ENCODE data around the gene AKAP9. TPM values are rescaled to one million over a fixed set of nuclear protein-coding genes. Genes with fewer than 3 reads are reported as not detected.
A peak's percentile ranks its signal among the peaks of the same experiment; 100 is the strongest.
"Not testable (repeated sequence)": the region's sequence is repeated elsewhere in the genome, so short reads cannot be mapped to it uniquely, and the experiment has no call there.

AKAP9 gene
- polyA plus RNA-seq, 3 donors = 75.7 to 105 (median 88.3) TPM

- DNase-seq = peak; percentile 19
These were observed 116.7 kb downstream of the AKAP9 start for GRCh38 chr7:92057375-92057774.

DNA sequence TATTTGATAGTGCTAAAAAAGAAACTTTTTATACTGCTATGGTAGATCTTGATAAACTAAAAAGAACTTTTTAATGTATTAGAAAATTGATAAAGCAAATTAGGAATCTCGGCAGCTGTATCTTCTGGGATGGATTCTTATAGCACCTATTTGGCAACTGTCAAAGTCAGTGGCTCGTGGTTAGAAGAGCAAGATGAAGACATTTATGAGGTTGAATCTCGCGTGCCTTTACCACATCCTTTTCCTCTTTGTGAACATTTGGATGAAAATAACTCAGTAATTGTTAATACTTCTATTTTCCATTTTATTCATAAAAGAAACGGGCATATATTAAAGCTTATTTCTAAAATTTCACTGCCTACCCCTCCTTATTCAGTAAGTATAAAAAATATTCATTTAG is 117.4 kb downstream of the AKAP9 start:
- DNase-seq = no peak

- no peak for DNase-seq
These were observed 118.2 kb downstream of the AKAP9 start for GRCh38 chr7:92058899-92059298.

DNA sequence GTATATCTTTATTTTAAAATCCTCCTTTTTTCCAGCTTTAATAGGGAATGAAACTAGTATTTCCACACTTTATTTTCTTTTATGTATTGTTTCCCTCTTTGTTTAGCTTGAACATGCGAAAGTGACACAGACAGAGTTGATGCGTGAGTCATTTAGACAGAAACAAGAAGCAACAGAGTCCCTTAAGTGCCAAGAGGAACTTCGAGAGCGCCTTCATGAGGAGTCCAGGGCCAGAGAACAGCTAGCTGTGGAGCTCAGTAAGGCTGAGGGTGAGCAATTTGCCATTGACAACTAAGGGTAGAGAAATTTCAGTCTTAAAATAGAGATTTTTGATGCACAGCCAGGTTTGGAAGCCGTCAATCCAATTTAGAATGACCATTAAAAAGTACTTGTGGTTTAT is 120.5 kb downstream of the AKAP9 start:
- DNase-seq = no peak

DNA sequence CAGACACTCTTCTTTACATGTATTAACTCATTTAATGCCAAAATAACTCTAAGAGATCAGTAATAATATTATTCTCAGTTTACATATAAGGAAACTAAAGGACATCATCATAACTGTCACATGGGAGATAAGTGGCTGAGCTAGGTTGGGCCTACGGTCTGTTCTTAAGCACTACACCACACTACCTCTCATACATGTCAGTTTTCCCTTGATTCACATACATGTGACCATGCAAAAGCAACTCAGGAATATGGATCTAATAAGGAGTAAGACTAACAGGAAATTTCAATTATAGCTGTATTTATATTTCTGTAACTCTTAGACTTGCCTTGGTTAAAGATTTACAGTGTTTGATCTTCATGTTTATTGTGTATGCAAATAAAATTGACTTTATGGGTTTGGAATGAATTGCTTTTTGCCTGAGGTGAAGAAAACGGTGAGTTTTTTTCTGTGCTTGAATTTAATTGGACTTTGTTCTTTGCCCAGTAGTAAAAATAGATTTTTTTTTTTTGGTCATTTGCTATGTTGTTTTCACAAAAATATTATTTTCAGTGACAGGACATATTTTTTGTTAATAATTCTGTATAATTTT is 123.9 kb downstream of the AKAP9 start:
- DNase-seq = no peak

DNA sequence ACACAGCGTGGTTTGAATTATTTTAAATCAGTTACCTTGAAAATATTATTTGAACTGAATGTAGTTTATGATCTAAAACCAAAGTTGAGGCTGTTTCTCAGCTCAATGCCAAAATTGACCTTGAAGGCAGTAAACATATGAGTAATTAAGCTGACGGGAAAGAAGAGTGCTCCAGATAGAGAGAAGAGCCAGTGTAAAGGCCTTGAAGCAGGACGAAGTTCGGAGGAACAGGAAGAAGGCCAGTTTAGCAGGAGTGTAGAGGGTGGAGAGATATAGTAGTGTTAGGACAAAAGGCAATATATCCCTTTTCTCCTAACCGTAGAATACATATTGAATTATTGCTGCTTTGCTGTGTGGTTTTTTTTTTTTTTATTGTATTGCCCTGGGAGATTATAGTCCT is 130.4 kb downstream of the AKAP9 start:
- DNase-seq = no peak

DNA sequence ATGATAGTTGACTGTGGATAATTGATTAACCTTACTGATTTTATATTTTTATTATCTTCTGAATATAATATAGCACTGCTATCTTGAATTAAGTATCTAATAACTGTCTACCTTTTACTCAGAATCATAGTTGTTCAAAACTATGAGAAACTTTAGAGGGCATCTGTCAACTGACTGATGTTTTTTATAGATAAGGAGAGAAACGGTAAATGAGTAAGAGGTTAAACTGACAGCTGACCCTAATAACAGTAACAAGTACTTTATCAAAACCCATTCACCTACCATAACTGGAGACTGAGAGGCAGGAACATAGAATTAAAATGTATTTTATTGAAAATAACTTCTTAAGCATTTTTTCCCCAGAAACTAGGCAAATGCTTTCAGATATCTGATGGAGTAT is 131.5 kb downstream of the AKAP9 start:
- no peak for DNase-seq

DNA sequence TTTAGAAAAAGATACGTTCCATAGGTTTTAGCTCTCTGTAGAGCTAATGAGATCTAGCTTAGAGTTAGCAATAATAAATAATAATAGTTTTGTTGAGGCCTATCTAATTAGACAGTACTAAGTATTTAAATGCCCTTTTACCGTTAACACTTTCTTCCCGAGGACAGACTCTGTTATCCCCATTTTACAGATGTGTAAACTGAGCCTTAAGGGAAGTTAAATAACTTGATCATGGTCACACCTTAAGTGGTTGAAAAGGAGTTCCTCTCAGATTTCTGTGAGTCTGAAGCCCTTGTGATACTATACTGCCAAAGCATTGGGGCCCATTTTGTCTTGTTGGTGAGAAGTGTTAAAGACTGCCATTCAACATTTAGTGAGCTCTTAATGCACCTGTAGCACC is 132.0 kb downstream of the AKAP9 start:
- DNase-seq = no peak

DNA sequence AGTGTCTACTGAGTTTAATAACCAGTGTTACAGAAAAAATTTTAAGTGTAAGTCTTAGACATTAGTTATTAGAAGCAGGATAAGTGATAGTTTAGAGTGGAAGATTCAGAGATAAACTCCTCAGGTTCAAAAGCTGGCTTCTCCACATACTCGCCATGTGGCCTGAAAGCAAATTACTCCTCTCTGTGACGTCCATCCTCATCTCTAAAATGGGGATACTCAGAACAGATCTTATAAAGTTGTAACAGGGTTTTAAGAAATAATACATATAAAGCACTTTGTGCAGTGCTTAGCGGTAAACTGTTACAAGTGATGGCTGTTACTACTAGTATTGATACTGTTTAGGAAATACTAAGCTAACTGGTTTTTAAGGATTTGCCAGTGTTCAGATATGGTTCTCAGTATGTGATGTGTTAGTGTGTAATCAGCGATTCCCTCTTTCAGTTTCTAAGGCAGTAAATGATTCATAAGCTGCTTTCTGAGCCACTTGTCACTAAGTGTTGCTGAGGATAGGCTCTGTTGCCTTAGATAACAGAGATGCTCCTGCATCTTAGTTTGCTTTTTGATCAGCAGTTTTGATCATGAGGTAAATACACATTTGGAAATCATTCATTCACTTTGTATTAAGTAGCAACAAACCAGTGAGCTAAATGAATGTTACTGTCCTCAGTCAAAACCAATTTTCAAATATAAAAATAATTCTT is 134.9 kb downstream of the AKAP9 start:
- DNase-seq = no peak

- DNase-seq = no peak
These were observed 135.8 kb downstream of the AKAP9 start for GRCh38 chr7:92076509-92076908.

GRCh38 chr7:92083922-92084321 is 143.3 kb downstream of the AKAP9 start:
- DNase-seq = not testable (repeated sequence)

- no peak for DNase-seq
These were observed 147.6 kb downstream of the AKAP9 start for GRCh38 chr7:92088266-92088665.

DNA sequence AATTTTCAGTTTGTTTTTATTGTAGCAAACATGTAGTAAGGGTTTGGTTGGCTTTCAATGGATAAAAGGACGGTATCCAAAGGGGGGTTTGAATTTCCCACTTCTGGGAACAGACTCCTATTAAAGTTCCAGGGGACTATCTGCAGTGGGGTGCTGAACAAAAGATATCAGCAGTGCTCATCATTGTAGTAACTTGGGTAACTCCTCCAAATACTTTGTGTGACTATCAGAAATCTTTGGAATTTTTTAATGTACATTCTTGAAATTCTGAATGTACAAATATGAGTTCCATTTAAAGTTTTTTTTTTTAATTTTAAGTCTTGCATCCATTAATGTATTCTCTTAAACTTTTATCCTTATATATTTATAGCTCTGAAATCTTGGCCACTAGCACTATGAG is 151.5 kb downstream of the AKAP9 start:
- no peak for DNase-seq

DNA sequence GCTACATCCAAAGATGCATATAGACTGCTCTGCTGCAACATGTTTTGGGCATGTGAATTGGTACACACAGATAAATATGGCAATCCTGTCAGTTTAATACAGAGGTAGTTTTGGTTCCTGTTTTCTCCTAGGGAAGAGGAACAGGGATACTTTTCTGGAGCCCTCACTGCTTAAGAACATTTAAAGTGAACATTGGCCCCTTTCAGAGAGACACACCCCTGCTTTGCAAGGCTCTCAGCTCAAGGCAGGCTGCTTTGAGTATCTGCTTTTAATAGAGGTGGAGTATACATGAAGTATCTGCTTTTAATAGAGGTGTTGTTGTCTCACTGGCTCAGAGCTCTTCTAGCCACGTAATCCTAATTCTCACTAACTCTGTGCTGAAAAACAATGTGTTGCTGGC is 154.7 kb downstream of the AKAP9 start:
- DNase-seq = no peak

DNA sequence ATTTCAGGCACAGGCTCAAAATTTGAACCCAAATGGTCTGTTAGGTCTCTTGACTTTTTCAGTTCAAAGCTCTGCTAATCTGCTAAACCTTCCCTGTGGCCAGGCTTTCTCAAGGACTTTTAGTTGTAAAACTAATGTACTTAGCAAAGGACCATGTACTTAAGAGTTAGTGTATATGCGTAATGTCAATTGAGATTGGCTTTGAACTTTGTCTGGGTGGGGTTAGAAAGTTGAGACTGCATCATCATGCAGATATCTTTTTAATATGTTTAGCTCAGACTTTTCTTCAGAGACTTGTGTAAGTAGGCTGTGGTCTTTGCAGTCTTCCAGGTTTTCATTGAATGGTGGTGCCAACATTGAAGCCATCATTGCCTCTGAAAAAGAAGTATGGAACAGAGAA is 159.9 kb downstream of the AKAP9 start:
- DNase-seq = no peak

- not testable (repeated sequence) for DNase-seq
These were observed 162.2 kb downstream of the AKAP9 start for GRCh38 chr7:92102862-92103261.

DNA sequence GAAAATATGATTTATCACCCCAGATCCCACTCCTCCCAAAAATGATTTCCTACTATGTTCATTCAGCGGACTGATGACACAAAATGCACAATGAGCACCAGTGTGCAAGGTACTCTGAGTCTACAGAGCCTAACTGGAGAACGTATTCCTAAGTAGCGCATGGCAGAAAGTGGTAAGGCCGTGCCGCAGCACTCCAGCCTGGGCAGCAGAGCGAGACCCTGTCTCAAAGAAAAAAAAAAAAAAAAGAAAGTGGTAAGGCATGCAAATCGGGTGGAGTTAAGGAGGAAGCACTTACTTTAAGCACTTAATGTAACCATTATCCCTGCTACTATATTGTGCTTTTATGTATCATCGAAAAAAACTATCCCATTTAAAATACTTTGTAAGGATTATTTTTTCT is 168.2 kb downstream of the AKAP9 start:
- no peak for DNase-seq

GRCh38 chr7:92110857-92111256 is 170.2 kb downstream of the AKAP9 start:
- DNase-seq = no peak

- no peak for DNase-seq
These were observed 175.2 kb downstream of the AKAP9 start for GRCh38 chr7:92115821-92116220.

DNA sequence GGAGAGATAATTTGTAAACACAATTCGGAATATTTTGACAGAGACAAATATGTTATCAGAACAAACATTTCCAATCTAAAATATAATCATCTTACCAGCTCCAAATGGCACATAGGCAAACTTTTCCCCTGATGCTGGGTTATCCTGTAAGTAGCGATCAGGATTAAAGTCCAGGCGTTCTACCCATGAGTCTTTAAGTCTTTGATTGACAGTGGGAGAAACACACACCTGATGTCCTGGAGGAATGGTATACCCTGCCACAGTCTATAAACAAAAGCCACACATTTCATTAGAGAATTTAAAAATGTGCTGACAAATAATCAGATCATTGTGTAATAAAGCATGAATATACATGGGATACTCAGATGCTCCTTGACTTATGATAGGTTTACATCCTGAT is 176.3 kb downstream of the AKAP9 start:
- DNase-seq = no peak

DNA sequence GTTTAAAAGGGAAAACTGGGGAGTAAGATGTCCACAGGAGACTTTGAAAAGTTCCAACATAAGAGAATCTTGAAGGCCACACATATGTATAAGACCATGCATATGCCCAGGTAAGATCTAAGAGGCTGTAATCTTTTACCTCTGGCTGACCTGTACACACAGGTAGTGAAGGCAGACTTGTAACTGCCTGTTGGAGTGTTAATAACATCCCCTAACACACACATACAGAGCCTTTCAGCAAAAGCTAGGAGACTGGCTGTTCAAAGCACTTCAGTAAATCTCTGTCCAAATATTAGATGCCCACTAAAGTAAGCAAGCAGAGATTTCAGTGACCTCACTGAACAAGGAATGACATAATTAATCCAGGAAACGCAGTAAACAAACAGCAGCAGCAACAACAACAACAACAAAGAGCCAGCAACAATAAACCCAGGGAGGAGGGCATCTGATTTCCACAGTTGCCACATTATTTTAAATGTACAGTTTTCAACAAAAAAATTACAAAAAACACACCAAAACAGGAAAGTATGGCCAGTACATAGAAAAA is 178.6 kb downstream of the AKAP9 start:
- no peak for DNase-seq

GRCh38 chr7:92121681-92122080 is 181.0 kb downstream of the AKAP9 start:
- DNase-seq = no peak

DNA sequence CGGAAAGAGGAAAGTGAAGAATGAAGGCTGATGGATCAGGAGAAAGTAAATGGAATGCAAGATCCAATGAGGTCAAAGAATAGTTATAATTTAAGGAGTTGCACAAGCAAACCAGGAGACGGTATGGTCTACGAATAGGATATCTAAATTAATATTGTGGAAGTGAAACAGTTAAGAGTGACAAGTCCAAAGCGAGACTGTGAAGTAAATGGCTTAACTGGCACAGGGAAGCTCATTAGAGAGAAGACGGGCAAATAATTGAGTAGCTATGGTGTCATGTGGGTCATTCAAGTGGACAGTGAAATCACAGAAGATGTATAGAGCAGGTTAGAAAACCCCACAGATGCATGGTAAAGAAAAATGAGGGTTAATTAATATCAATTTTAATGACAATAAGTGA is 190.4 kb downstream of the AKAP9 start:
- DNase-seq = no peak
